A549 treated with Hydrocortisone at 1 μM for 4 hours (cell line): ENCODE measurements around the gene NKRF. TPM values are rescaled to one million over a fixed set of nuclear protein-coding genes. Genes with fewer than 3 reads are reported as not detected.

Source experiments
- total RNA-seq: library from RNA; stranded (reverse); fragments of 200-300 nt; extraction: Qiagen RNA extraction; gene quantifications from 5 replicates; pipeline ENCODE4 v1.2.3, GENCODE V29; 2022

Gene NKRF
- total RNA-seq: 16.3 to 19.3 TPM (median 16.9 TPM) in 5 replicates

DNA sequence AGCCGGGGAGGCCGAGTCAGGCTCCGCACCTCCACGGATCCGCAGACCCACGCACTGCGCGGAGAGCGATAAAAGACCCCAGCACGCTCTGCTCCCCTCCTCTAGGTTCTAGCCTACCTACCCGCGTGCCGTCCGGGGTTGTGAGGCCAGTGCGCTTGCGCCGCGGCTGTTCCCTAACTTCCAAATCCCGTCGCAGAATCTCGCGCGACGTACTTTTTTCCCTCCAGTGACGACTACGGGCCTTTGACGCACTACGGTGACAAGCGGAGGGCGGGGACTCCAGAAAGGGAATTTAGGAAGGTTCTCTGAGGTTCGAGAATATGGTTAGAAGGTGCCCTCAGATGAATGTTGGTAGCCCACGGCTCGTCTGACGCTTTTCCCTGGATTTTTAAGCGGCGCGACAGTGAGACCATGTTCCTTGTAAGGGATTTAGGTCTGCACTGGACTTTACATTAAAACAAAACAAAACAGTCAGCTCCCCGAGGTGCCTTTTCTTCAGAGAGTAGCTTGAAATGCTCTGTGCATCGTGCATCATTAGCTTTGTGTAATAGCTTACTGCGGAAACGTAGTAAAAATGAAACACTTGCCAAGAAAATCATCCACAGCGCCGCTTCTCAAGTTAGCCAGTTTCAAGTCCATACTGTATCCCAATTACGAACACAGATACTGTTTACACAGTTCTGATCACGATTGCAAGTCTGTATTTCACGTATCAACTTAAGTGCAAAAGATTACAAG lies at the start of gene NKRF:
Gene NKRF, minus strand, starts transcription at position 145 of the 738 bp plus-strand sequence.

DNA sequence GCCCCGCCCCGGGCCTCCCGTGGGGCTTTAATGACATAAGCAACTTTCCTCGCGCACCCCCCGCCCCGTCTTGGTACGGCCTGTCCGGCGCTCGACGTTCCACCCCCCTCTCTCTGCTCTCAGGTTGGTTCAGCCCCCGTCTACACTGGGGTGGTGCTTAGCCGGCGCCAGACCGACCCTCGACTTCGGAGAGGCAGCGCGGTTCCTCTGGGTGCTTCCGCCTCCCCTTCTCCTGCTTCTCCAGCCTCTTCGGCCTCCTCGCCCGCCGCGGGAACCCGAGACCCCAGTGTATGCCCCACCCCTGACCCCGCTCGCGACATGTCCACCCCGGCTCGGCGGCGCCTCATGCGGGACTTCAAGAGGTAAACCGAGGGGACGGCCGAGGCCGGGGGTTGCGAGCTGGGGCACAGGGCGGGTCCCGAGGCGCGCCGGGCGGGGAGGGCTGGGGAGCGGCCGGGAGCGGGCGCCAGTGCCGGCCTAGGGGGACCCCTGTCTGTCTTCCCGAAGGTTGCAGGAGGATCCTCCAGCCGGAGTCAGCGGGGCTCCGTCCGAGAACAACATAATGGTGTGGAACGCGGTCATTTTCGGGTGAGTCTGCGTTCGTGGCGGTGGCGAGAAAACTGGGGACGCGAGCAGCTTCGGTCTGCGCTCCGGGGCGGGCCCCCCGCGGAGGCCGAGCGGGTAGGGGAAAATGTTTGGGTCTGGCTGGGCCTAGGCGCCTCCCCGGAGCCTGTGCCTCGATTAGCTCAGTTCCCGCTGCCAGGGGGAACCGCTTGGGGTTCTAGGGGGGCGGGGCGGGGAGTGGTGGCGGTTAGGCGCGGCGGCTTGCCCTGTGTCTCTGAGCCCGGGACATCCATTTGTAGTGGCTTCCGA lies 31.6 kb downstream of the NKRF start, which contains the start of gene UBE2A:
Gene UBE2A, plus strand, starts transcription at position 170 of the 873 bp plus-strand sequence. Its CDS starts 149 bp downstream, at position 319.

DNA sequence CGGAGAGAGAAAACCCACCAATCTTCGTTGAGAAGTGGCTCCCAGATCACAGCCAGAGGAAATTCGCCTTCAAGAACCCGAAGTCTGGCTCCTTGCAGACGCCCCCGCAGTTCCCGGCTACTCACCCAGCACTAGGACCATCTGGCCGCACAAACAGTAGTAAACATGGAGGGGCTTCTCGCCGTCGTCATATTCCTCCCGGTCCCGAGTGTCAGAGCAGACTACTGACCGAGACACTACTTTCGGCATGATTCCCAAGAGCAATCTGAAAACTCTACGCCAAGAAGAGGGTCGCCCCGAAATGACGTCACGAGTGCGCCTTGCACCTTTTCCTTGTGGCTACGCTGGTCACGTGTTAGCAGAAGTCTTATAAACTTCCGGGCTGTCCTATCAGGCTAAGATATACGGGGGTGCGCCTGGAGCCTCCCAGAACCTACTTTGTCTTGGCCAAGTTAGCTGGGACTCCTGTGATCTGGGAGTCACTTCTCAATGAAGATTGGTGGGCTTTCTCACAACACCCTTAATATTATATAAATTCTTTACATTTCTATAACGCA lies 41.0 kb downstream of the NKRF start, which contains the start of gene STEEP1:
Gene STEEP1, minus strand, starts transcription at position 303 of the 557 bp plus-strand sequence. Its CDS starts 54 bp downstream, at position 249.

Other genes starting within 250 kb of the NKRF start
- 27.8 to 31.7 TPM (median 31.3 TPM) in 5 replicates for gene SLC25A43, start 207.1 kb downstream of the NKRF start, total RNA-seq
- 750 to 784 TPM (median 755 TPM) in 5 replicates for gene SLC25A5, start 138.0 kb downstream of the NKRF start, total RNA-seq
- 27.2 to 41.6 TPM (median 30.9 TPM) in 5 replicates for gene STEEP1, start 41.0 kb downstream of the NKRF start, total RNA-seq
- 132 to 143 TPM (median 138 TPM) in 5 replicates for gene UBE2A, start 31.9 kb downstream of the NKRF start, total RNA-seq
- 10.0 to 12.5 TPM (median 10.3 TPM) in 5 replicates for gene SEPTIN6, start 86.7 kb upstream of the NKRF start, total RNA-seq
- gene SOWAHD, start 152.2 kb upstream of the NKRF start, total RNA-seq: 0.10 to 0.14 TPM in 2 of 5 replicates, not detected in the others
- gene RPL39, start 185.2 kb upstream of the NKRF start, total RNA-seq: 3,501 to 4,126 TPM (median 3,665 TPM) in 5 replicates
- gene UPF3B, start 246.5 kb upstream of the NKRF start, total RNA-seq: 16.5 to 22.0 TPM (median 17.0 TPM) in 5 replicates